Ovary (tissue), 9 donors: ENCODE results near the gene DYRK1A. TPM values are rescaled to one million over a fixed set of nuclear protein-coding genes. Genes with fewer than 3 reads are reported as not detected.

Experiments
- DNase-seq, 5 donors: peaks; one replicate each; pipeline ENCODE4 v3.0.0-alpha.2; 2019 to 2020
- H3K27ac ChIP-seq, 2 donors: fragments of 200-600 bp; one replicate each; pipeline versions ENCODE4 v1.5.1 to v1.8.0; 2019 to 2022
- H3K27me3 ChIP-seq: fragments of 200-600 bp; one replicate; pipeline ENCODE4 v1.8.0; 2022
- H3K36me3 ChIP-seq: fragments of 200-600 bp; sonication (generic); one replicate; pipeline ENCODE4 v1.5.1; 2019
- H3K4me1 ChIP-seq: one replicate; pipeline ENCODE4 v1.8.1; 2013; ENCODE audit warnings: mild to moderate bottlenecking, moderate library complexity; ENCODE audit not compliant: insufficient read depth
- H3K4me3 ChIP-seq: fragments of 200-600 bp; sonication (generic); one replicate; pipeline ENCODE4 v1.5.1; 2017
- H3K9me3 ChIP-seq, 2 donors: fragments of 200-600 bp in 1 of 2; sonication (generic) in 1 of 2; one replicate each; pipeline versions ENCODE4 v1.5.1 to v1.8.1; 2013 to 2019; ENCODE audit warnings: mild to moderate bottlenecking in 1 of 2, moderate library complexity in 1 of 2
- CTCF ChIP-seq, 3 donors: fragments of 450-650 bp in 2 of 3; fragments of 200-600 bp in 1 of 3; IDR thresholded peaks; one replicate each; pipeline versions ENCODE4 v1.5.1 to v1.8.0; 2016 to 2022; ENCODE audit warnings: antibody characterized with exemption in 3 of 3, mild to moderate bottlenecking in 1 of 3
- EP300 ChIP-seq: sonication (generic); formaldehyde crosslinking; IDR thresholded peaks from one replicate; pipeline ENCODE4 v1.6.1; 2017; ENCODE audit warnings: antibody characterized with exemption
- POLR2A ChIP-seq: fragments of 450-650 bp; IDR thresholded peaks from one replicate; pipeline ENCODE4 v1.6.1; 2017; ENCODE audit warnings: antibody characterized with exemption, mild to moderate bottlenecking, moderate library complexity
- WGBS, 3 donors: extraction: QIAGEN DNeasy Blood & Tissue Kit in 1 of 3; methylation state at CpG; one replicate each; pipeline versions ENCODE4 v1.1.5 to v1.1.7; 2013 to 2017; 5-methylcytosine and 5-hydroxymethylcytosine counted together
- intact Hi-C, 4 donors: fragments of 100-400 bp; cut with DNase I; formaldehyde crosslinking; loops; one replicate each; pipeline versions ENCODE4 v1.11.0 to v1.15.1; 2022 to 2023
- polyA plus RNA-seq, 2 donors: library from polyadenylated mRNA; stranded (reverse); fragments of 200-250 nt in 1 of 2; fragments of 350-450 nt in 1 of 2; fragmentation: Illumina TruSeq in 1 of 2; extraction: RNeasy Lipid Tissue Mini Kit (QIAGEN cat#74804) in 1 of 2; gene quantifications; one replicate each; pipeline ENCODE4 v1.2.3, GENCODE V29; 2013 to 2014
- total RNA-seq, 7 donors: library from RNA; depleted of rRNA in 2 of 7; stranded (reverse); fragments of >200 nt in 2 of 7; fragmentation: NEBNext Ultra II Directional in 3 of 7; extraction: Animal tissue kit (Norgen Biotek cat#: 25700) in 3 of 7; gene quantifications; one replicate each; pipeline versions ENCODE4 v1.1.0 to v1.2.4, GENCODE V29; 2016 to 2023
- donor health status: DM: no; HTN: no; CAD: no; lungs with moderate emphysema.
- donor health status: DM: no; HTN: no; CAD: no.
- donor health status: Bipolar disorder and iron deficiency.
- donor health status: DM: yes; HTN: yes; CAD: no.
- donor health status: DM: no; HTN: no; CAD: no.
- donor health status: DM: yes; HTN: yes; CAD: no.

The DYRK1A gene
- total and polyA plus RNA-seq, 9 donors: 30.9 to 89.0 (median 73.9) TPM

- no peaks in the 10 kb centered on the region for H3K27me3 ChIP-seq
- intact Hi-C loops: loop anchor here in 1 of 4 donors (10.0 kb wide), 1 partner anchor 90 kb away; no protein-coding TSS in a partner anchor
- no peak for DNase-seq
- 97 to 98% (median 98%) methylated on average over 3 of the region's 3 CpGs for WGBS, 3 donors
- H3K36me3 ChIP-seq: no peaks in the 10 kb centered on the region
- H3K27ac ChIP-seq: no peak overlapping the region
- H3K9me3 ChIP-seq: no peaks in the 10 kb centered on the region
- no peak for TF ChIP-seq EP300
- no peak for TF ChIP-seq POLR2A
- TF ChIP-seq CTCF (IDR thresholded peaks at IDR 0.05): no peak
- H3K4me1 ChIP-seq: peaks cover 16% of the 10 kb centered on the region
- no peak overlapping the region for H3K4me3 ChIP-seq
These were observed 107.8 kb downstream of the DYRK1A start for GRCh38 chr21:37474342-37474741.

- H3K27me3 ChIP-seq: no peaks in the 10 kb centered on the region
- H3K36me3 ChIP-seq: no peaks in the 10 kb centered on the region
- peaks cover 16% of the 10 kb centered on the region for H3K4me1 ChIP-seq
- TF ChIP-seq CTCF (IDR thresholded peaks at IDR 0.05) (no peak), POLR2A (no peak), EP300 (no peak)
- no peak overlapping the region for H3K27ac ChIP-seq
- DNase-seq: no peak
- no peaks in the 10 kb centered on the region for H3K9me3 ChIP-seq
- intact Hi-C loops: loop anchor here in 1 of 4 donors (10.0 kb wide), 1 partner anchor 91 kb away; no protein-coding TSS in a partner anchor
- H3K4me3 ChIP-seq: no peak overlapping the region
These were observed 108.8 kb downstream of the DYRK1A start for GRCh38 chr21:37475186-37475868.

GRCh38 chr21:37478794-37479193 lies 112.2 kb downstream of the DYRK1A start:
- Histone ChIP-seq H3K36me3 (no peaks in the 10 kb centered on the region), H3K27ac (no peak overlapping the region), H3K4me3 (no peak overlapping the region), H3K27me3 (no peaks in the 10 kb centered on the region), H3K9me3 (no peaks in the 10 kb centered on the region), H3K4me1 (peaks cover 10% of the 10 kb centered on the region)
- intact Hi-C loops: loop anchor here in 1 of 4 donors (10.0 kb wide), 1 partner anchor 94 kb away; no protein-coding TSS in a partner anchor
- DNase-seq: no peak
- TF ChIP-seq POLR2A (no peak), CTCF (IDR thresholded peaks at IDR 0.05) (no peak), EP300 (no peak)
- WGBS, 3 donors: 14 to 18% (median 14%) methylated on average over 1 of the region's 1 CpG

- no peak overlapping the region for H3K4me3 ChIP-seq
- 93 to 99% (median 95%) methylated on average over 7 of the region's 7 CpGs for WGBS, 3 donors
- intact Hi-C loops: loop anchor here in 1 of 4 donors (10.0 kb wide), 1 partner anchor 881 kb away; no protein-coding TSS in a partner anchor
These were observed 117.2 kb downstream of the DYRK1A start for GRCh38 chr21:37483776-37484175.

More at GRCh38 chr21:37483776-37484175, 117.2 kb downstream of the DYRK1A start:
- Histone ChIP-seq H3K27ac (no peak overlapping the region), H3K27me3 (no peaks in the 10 kb centered on the region), H3K4me1 (no peaks in the 10 kb centered on the region), H3K9me3 (no peaks in the 10 kb centered on the region), H3K36me3 (no peaks in the 10 kb centered on the region)
- TF ChIP-seq POLR2A (no peak), CTCF (IDR thresholded peaks at IDR 0.05) (no peak)
- DNase-seq: no peak
